IMR-90 (cell line): Measurements from ENCODE around the gene MOG. TPM values are rescaled to one million over a fixed set of nuclear protein-coding genes. Genes with fewer than 3 reads are reported as not detected.

Experiments used
- ATAC-seq: fragments of 200-7000 bp; cut with Tn5 transposase; 2 replicates; pipeline ENCODE4 v1.9.1; 2020; ENCODE audit warnings: low read depth, mild to moderate bottlenecking, moderate library complexity
- BruUV-seq: library from RNA; stranded (reverse); fragments of 400-500 nt; replicated peaks from 2 replicates; lab custom pipeline; 2021; lab: Mats Ljungman, UMichigan
- CTCF ChIA-PET: fragments of 300-600 bp; formaldehyde crosslinking; extraction: SDS; loops from one replicate; lab custom pipeline; 2021; ENCODE audit warnings: antibody characterized with exemption; lab: Yijun Ruan, JAX
- POLR2A ChIA-PET: fragments of 300-600 bp; sonication (Branson Sonifier 250); formaldehyde crosslinking; loops from one replicate; lab custom pipeline; 2022; ENCODE audit warnings: antibody characterized with exemption; ENCODE audit not compliant: unreplicated experiment; lab: Charles Lee
- DNase-seq: peaks from one replicate; pipeline ENCODE4 v3.0.0; 2013
- H2AFZ ChIP-seq: replicated peaks from 2 replicates; pipeline ENCODE3; 2013; ENCODE audit warnings: low read length, mild to moderate bottlenecking; ENCODE audit not compliant: poor library complexity
- H2AK5ac ChIP-seq: 2 replicates; pipeline ENCODE4 v1.6.1; 2013; ENCODE audit warnings: low read depth, low read length, inconsistent platforms
- H2AK9ac ChIP-seq: replicated peaks from 2 replicates; pipeline ENCODE3; 2013; ENCODE audit warnings: mild to moderate bottlenecking, low read depth, low read length, moderate library complexity; ENCODE audit not compliant: poor library complexity
- H2BK120ac ChIP-seq: 2 replicates; pipeline ENCODE4 v1.6.1; 2013; ENCODE audit warnings: low read depth, low read length, inconsistent platforms
- H2BK15ac ChIP-seq: 3 replicates; pipeline ENCODE4 v1.6.1; 2013; ENCODE audit warnings: low read depth, low read length, inconsistent platforms
- H2BK20ac ChIP-seq: 2 replicates; pipeline ENCODE4 v1.6.1; 2013; ENCODE audit warnings: low read depth, mild to moderate bottlenecking, inconsistent platforms, low read length, moderate library complexity
- H2BK5ac ChIP-seq: 2 replicates; pipeline ENCODE4 v1.6.1; 2013; ENCODE audit warnings: mild to moderate bottlenecking, low read depth, low read length, inconsistent platforms; ENCODE audit not compliant: poor library complexity, severe bottlenecking
- H3K14ac ChIP-seq: replicated peaks from 2 replicates; pipeline ENCODE4 v1.6.1; 2013; ENCODE audit warnings: low read depth, low read length, inconsistent platforms
- H3K18ac ChIP-seq: 2 replicates; pipeline ENCODE4 v1.6.1; 2013; ENCODE audit warnings: low read depth, low read length, control low read depth
- H3K23ac ChIP-seq: 2 replicates; pipeline ENCODE4 v1.6.1; 2013; ENCODE audit warnings: low read depth, low read length, inconsistent platforms
- H3K27ac ChIP-seq: 2 replicates; pipeline ENCODE4 v1.5.1; 2013; ENCODE audit warnings: mild to moderate bottlenecking, control low read depth, low read length; ENCODE audit not compliant: insufficient read depth
- H3K27me3 ChIP-seq: 2 replicates; pipeline ENCODE4 v1.6.1; 2013; ENCODE audit warnings: low read length; ENCODE audit not compliant: control insufficient read depth, insufficient read depth
- H3K36me3 ChIP-seq: 2 replicates; pipeline ENCODE4 v1.6.1; 2013; ENCODE audit warnings: low read length, mixed read lengths; ENCODE audit not compliant: control insufficient read depth, insufficient read depth
- H3K4ac ChIP-seq: 2 replicates; pipeline ENCODE4 v1.6.1; 2013; ENCODE audit warnings: low read depth, low read length, inconsistent platforms
- H3K4me1 ChIP-seq: 2 replicates; pipeline ENCODE4 v1.6.1; 2013; ENCODE audit warnings: low read length, mixed read lengths; ENCODE audit not compliant: control insufficient read depth, insufficient read depth
- H3K4me2 ChIP-seq: 2 replicates; pipeline ENCODE4 v1.6.1; 2013; ENCODE audit warnings: low read depth, mild to moderate bottlenecking, control low read depth, low read length, moderate library complexity
- H3K4me3 ChIP-seq: 2 replicates; pipeline ENCODE4 v1.5.1; 2013; ENCODE audit warnings: low read depth, mild to moderate bottlenecking, control low read depth, low read length, moderate library complexity; ENCODE audit not compliant: insufficient read depth
- H3K56ac ChIP-seq: 2 replicates; pipeline ENCODE4 v1.6.1; 2013; ENCODE audit warnings: low read length, inconsistent platforms; ENCODE audit not compliant: insufficient read depth; ENCODE audit errors: extremely low read depth
- H3K79me1 ChIP-seq, 2 experiments: 2 replicates each; pipeline ENCODE4 v1.6.1; 2013; ENCODE audit warnings: low read length in 2 of 2, inconsistent platforms in 1 of 2, low read depth in 1 of 2
- H3K9ac ChIP-seq: 2 replicates; pipeline ENCODE4 v1.6.1; 2013; ENCODE audit warnings: low read depth, low read length, control low read depth
- H3K9me1 ChIP-seq: 2 replicates; pipeline ENCODE4 v1.6.1; 2013; ENCODE audit warnings: low read length, inconsistent platforms; ENCODE audit not compliant: insufficient read depth
- H3K9me3 ChIP-seq: 2 replicates; pipeline ENCODE4 v1.6.1; 2013; ENCODE audit warnings: low read length; ENCODE audit not compliant: control insufficient read depth, insufficient read depth
- H4K20me1 ChIP-seq: 2 replicates; pipeline ENCODE4 v1.6.1; 2013; ENCODE audit warnings: low read length, inconsistent platforms; ENCODE audit not compliant: insufficient read depth
- H4K5ac ChIP-seq: 2 replicates; pipeline ENCODE4 v1.6.1; 2013; ENCODE audit warnings: mild to moderate bottlenecking, low read depth, low read length, control low read depth
- H4K8ac ChIP-seq, 2 experiments: 2 replicates each; pipeline ENCODE4 v1.6.1; 2013; ENCODE audit warnings: low read depth in 2 of 2, low read length in 2 of 2, control low read depth in 1 of 2, inconsistent platforms in 1 of 2
- H4K91ac ChIP-seq: 2 replicates; pipeline ENCODE4 v1.6.1; 2013; ENCODE audit warnings: low read depth, low read length, inconsistent platforms; ENCODE audit not compliant: insufficient read depth
- CEBPB ChIP-seq: IDR thresholded peaks from 2 replicates; pipeline ENCODE4 v1.6.1; 2012; ENCODE audit warnings: low read depth, low read length, improper control_type of control experiment
- CHD1 ChIP-seq: IDR thresholded peaks from 2 replicates; pipeline ENCODE4 v1.6.1; 2012; ENCODE audit warnings: low read depth, low read length, improper control_type of control experiment
- MXI1 ChIP-seq: IDR thresholded peaks from 2 replicates; pipeline ENCODE4 v1.6.1; 2012; ENCODE audit warnings: low read depth, mild to moderate bottlenecking, low read length, moderate library complexity, borderline replicate concordance
- POLR2A ChIP-seq: IDR thresholded peaks from 2 replicates; pipeline ENCODE4 v1.6.1; 2012; ENCODE audit warnings: mild to moderate bottlenecking, low read depth, low read length
- RAD21 ChIP-seq: IDR thresholded peaks from 2 replicates; pipeline ENCODE4 v1.6.1; 2012; ENCODE audit warnings: low read length, improper control_type of control experiment
- RCOR1 ChIP-seq: IDR thresholded peaks from 2 replicates; pipeline ENCODE4 v1.6.1; 2012; ENCODE audit warnings: mild to moderate bottlenecking, low read length, improper control_type of control experiment; ENCODE audit not compliant: insufficient replicate concordance
- SMC3 ChIP-seq: fragments of 150-350 bp; IDR thresholded peaks from 2 replicates; pipeline ENCODE4 v1.6.1; 2016; ENCODE audit warnings: low read depth, mild to moderate bottlenecking, antibody characterized with exemption, low read length, moderate library complexity
- WGBS, 2 experiments: methylation state at CpG; one replicate each; pipeline versions ENCODE4 v1.1.5 to v1.1.7; 2013; ENCODE audit warnings: missing lambda C conversion rate in 2 of 2; ENCODE audit not compliant: insufficient read length in 1 of 2; ENCODE audit errors: extremely low coverage in 2 of 2; 5-methylcytosine and 5-hydroxymethylcytosine counted together
- dilution Hi-C: fragments of 300-500 bp; cut with HindIII; formaldehyde crosslinking; loops from one replicate; pipeline ENCODE4 v1.14.3; 2018; ENCODE audit warnings: low sequenced_read_pairs; ENCODE audit not compliant: unreplicated experiment
- in situ Hi-C: fragments of 300-500 bp; cut with MboI; formaldehyde crosslinking; loops from 3 replicates; pipeline ENCODE4 v1.14.3; 2019; ENCODE audit warnings: low sequenced_read_pairs, inconsistent platforms, mixed read lengths
- intact Hi-C: fragments of 100-400 bp; cut with micrococcal nuclease; formaldehyde crosslinking; loops from 2 replicates; pipeline ENCODE4 v1.10.0; 2022
- polyA plus RNA-seq, 3 experiments: library from polyadenylated mRNA; depleted of rRNA; stranded (reverse); fragments of >200 nt; gene quantifications; 2 replicates each; pipeline ENCODE4 v1.2.3, GENCODE V29; 2012; ENCODE audit warnings: low replicate concordance in 1 of 3
- total RNA-seq: library from RNA; depleted of rRNA; stranded (reverse); fragments of >200 nt; gene quantifications from 2 replicates; pipeline ENCODE4 v1.2.3, GENCODE V29; 2012
- TF ChIP-seq, protein P1 (sequence below): conservative IDR thresholded peaks from 2 replicates; pipeline ENCODE4 v1.5.1; 2012; ENCODE audit warnings: mild to moderate bottlenecking, low read depth, low read length, improper control_type of control experiment

MOG gene
- total and polyA plus RNA-seq, 2 of the 4 experiments (the other 2 are of a cell fraction): not detected

DNA sequence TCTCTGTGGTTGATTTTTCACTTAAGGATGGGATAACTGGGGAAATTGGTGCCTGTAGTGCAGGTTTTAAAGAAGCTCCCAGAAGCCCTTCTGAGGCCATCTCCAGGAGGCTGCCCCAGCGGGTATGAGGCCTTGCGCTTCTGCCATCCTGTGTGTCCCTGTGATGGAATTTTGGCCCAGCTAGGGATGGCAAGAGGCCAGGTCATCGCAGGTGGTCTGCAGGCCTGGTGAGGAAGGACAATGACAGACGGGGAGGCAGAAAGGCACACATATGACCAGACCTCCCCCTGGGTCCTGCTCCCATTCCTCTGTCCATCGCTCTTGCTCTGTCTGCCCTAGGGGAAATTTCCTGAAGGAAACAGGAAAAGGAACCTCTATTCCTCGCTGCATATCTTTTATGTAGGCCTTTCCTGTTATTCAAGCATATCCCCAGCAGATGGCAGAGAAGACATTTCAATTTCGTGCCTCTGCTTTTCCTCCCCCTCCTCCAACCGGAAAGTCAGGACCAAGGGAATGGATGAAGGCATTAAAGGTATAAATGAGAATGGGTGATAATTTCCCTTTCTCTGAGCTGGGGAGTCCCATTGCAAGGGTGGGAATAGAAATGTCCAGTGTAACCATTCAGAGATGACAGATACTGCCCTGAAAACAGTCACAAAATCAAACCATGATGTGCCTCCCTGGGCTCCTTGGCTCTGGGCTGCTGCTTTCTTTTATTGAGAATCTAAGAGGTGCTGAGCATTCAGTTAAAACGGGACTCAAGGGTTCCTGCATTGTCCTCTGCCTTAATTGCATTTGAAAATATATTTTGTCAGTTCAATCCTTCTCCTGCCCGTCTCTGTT, 48.7 kb downstream of the MOG start:
- H3K4me1 ChIP-seq: no peaks in the 10 kb centered on the region
- H3K56ac ChIP-seq: no peak overlapping the region
- H3K18ac ChIP-seq: no peak overlapping the region
- peaks cover 13% of the 10 kb centered on the region for H3K27me3 ChIP-seq
- ChIA-PET POLR2A (no interaction called here), CTCF (interaction anchor here (1.4 kb wide), 1 partner anchor 48 kb away, joined by 4 read pairs; no protein-coding TSS in a partner anchor)
- no peak overlapping the region for H2BK15ac ChIP-seq
- no peak overlapping the region for H3K14ac ChIP-seq
- ATAC-seq (peak; percentile 97), DNase-seq (peak; percentile 53)
- intact Hi-C loops: loop anchor here (1.0 to 2.0 kb wide), 4 partner anchors 48 to 426 kb away; no protein-coding TSS in a partner anchor
- no peak overlapping the region for H3K27ac ChIP-seq
- no peaks in the 10 kb centered on the region for H3K9me3 ChIP-seq
- no peak overlapping the region for H3K4me3 ChIP-seq
- no TSS peak for BruUV-seq
- H4K20me1 ChIP-seq: no peaks in the 10 kb centered on the region
- H3K79me1 ChIP-seq: no peaks in the 10 kb centered on the region
- in situ Hi-C loops: no loop called here
- dilution Hi-C loops: no loop called here
- H4K91ac ChIP-seq: no peak overlapping the region
- no peak overlapping the region for H2BK120ac ChIP-seq
- H3K4ac ChIP-seq: no peak overlapping the region
- TF ChIP-seq SMC3: peak; percentile 69
- TF ChIP-seq POLR2A: no peak
- TF ChIP-seq, protein P1, sequence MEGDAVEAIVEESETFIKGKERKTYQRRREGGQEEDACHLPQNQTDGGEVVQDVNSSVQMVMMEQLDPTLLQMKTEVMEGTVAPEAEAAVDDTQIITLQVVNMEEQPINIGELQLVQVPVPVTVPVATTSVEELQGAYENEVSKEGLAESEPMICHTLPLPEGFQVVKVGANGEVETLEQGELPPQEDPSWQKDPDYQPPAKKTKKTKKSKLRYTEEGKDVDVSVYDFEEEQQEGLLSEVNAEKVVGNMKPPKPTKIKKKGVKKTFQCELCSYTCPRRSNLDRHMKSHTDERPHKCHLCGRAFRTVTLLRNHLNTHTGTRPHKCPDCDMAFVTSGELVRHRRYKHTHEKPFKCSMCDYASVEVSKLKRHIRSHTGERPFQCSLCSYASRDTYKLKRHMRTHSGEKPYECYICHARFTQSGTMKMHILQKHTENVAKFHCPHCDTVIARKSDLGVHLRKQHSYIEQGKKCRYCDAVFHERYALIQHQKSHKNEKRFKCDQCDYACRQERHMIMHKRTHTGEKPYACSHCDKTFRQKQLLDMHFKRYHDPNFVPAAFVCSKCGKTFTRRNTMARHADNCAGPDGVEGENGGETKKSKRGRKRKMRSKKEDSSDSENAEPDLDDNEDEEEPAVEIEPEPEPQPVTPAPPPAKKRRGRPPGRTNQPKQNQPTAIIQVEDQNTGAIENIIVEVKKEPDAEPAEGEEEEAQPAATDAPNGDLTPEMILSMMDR: peak; percentile 70
- TF ChIP-seq RCOR1: no peak
- TF ChIP-seq RAD21: peak; percentile 74
- no peak for TF ChIP-seq CEBPB
- TF ChIP-seq MXI1: no peak
- TF ChIP-seq CHD1: no peak
- no peaks in the 10 kb centered on the region for H3K36me3 ChIP-seq
- H2AK5ac ChIP-seq: no peak overlapping the region
- H3K4me2 ChIP-seq: no peak overlapping the region
- no peak overlapping the region for H2BK5ac ChIP-seq
- H2AK9ac ChIP-seq: no peak overlapping the region
- WGBS, 2 experiments: 26% methylated on average over 3 of the region's 10 CpGs; no CpG with 5 or more reads in 1 of the 2 experiments
- H2AFZ ChIP-seq: no peak overlapping the region
- H2BK20ac ChIP-seq: no peak overlapping the region
- no peak overlapping the region for H3K9ac ChIP-seq
- H3K9me1 ChIP-seq: no peaks in the 10 kb centered on the region
- no peak overlapping the region for H4K8ac ChIP-seq
- no peak overlapping the region for H3K23ac ChIP-seq
- H4K5ac ChIP-seq: no peak overlapping the region
